ENCODE results near the gene NECAB2. TPM values are rescaled to one million over a fixed set of nuclear protein-coding genes. Genes with fewer than 3 reads are reported as not detected.

NECAB2 gene
- total RNA-seq, 1 donor from 2014 or later = 0.32 TPM

- Histone ChIP-seq H3K4me1 (ENCODE audit: insufficient read depth, low read length) (no peaks in the 10 kb centered on the region), H2AFZ (ENCODE audit: low read depth, low read length) (no peak overlapping the region), H3K79me2 (ENCODE audit: insufficient read depth, low read length) (no peaks in the 10 kb centered on the region), H3K9ac (ENCODE audit: low read length) (no peak overlapping the region), H3K4me2 (ENCODE audit: low read length) (no peak overlapping the region), H3K4me3 (ENCODE audit: insufficient read depth, low read depth, low read length) (no peak overlapping the region), H3K36me3 (ENCODE audit: insufficient read depth, low read length) (no peaks in the 10 kb centered on the region), H4K20me1 (ENCODE audit: insufficient read depth, low read length) (no peaks in the 10 kb centered on the region), H3K27me3 (ENCODE audit: insufficient read depth, low read length) (peaks cover 17% of the 10 kb centered on the region), H3K9me3 (ENCODE audit: insufficient read depth, low read depth, low read length) (no peaks in the 10 kb centered on the region), H3K27ac (ENCODE audit: low read depth, low read length) (no peak overlapping the region)
- DNase-seq (ENCODE audit: low read depth) = no peak
- FAIRE-seq = no peak
- Mint-ChIP-seq H3K4me3 (ENCODE audit: unreplicated experiment) (no peak overlapping the region), H3K36me3 (ENCODE audit: low read depth, unreplicated experiment) (peaks cover 4% of the 10 kb centered on the region), H3K9me3 (ENCODE audit: unreplicated experiment) (peaks cover 3% of the 10 kb centered on the region), H3K27ac (ENCODE audit: unreplicated experiment) (no peak overlapping the region), H3K27me3 (ENCODE audit: low read depth, unreplicated experiment) (peaks cover 51% of the 10 kb centered on the region), H3K4me1 (ENCODE audit: low read depth, unreplicated experiment) (no peaks in the 10 kb centered on the region)
- no peak for TF ChIP-seq EZH2 (IDR thresholded peaks at IDR 0.05; ENCODE audit: insufficient read depth, low read length)
- no peak for TF ChIP-seq CTCF (IDR thresholded peaks at IDR 0.05; ENCODE audit: insufficient read depth, low read depth, low read length)
These were observed 39.9 kb downstream of the NECAB2 start for GRCh38 chr16:84007965-84008364.

GRCh38 chr16:84009282-84009681 lies 41.2 kb downstream of the NECAB2 start:
- H3K4me3 Mint-ChIP-seq (ENCODE audit: unreplicated experiment) = no peak overlapping the region
- peaks cover 14% of the 10 kb centered on the region for H3K27me3 ChIP-seq (ENCODE audit: insufficient read depth, low read length)
- H3K36me3 ChIP-seq (ENCODE audit: insufficient read depth, low read length) = no peaks in the 10 kb centered on the region
- H3K4me1 ChIP-seq (ENCODE audit: insufficient read depth, low read length) = no peaks in the 10 kb centered on the region
- H3K27me3 Mint-ChIP-seq (ENCODE audit: low read depth, unreplicated experiment) = peaks cover 43% of the 10 kb centered on the region
- H3K9me3 Mint-ChIP-seq (ENCODE audit: unreplicated experiment) = peaks cover 3% of the 10 kb centered on the region
- no peak overlapping the region for H3K9ac ChIP-seq (ENCODE audit: low read length)
- no peak for TF ChIP-seq CTCF (IDR thresholded peaks at IDR 0.05; ENCODE audit: insufficient read depth, low read depth, low read length)
- TF ChIP-seq EZH2 (IDR thresholded peaks at IDR 0.05; ENCODE audit: insufficient read depth, low read length) = no peak
- no peak overlapping the region for H3K27ac Mint-ChIP-seq (ENCODE audit: unreplicated experiment)
- DNase-seq (ENCODE audit: low read depth) (no peak), FAIRE-seq (no peak)
- no peaks in the 10 kb centered on the region for H3K9me3 ChIP-seq (ENCODE audit: insufficient read depth, low read depth, low read length)
- no peak overlapping the region for H3K27ac ChIP-seq (ENCODE audit: low read depth, low read length)
- no peak overlapping the region for H3K4me3 ChIP-seq (ENCODE audit: insufficient read depth, low read depth, low read length)
- H3K36me3 Mint-ChIP-seq (ENCODE audit: low read depth, unreplicated experiment) = peaks cover 3% of the 10 kb centered on the region
- H3K4me1 Mint-ChIP-seq (ENCODE audit: low read depth, unreplicated experiment) = no peaks in the 10 kb centered on the region
- H3K4me2 ChIP-seq (ENCODE audit: low read length) = no peak overlapping the region
- H3K79me2 ChIP-seq (ENCODE audit: insufficient read depth, low read length) = no peaks in the 10 kb centered on the region
- H2AFZ ChIP-seq (ENCODE audit: low read depth, low read length) = no peak overlapping the region
- H4K20me1 ChIP-seq (ENCODE audit: insufficient read depth, low read length) = no peaks in the 10 kb centered on the region

GRCh38 chr16:84013787-84014569 lies 45.9 kb downstream of the NECAB2 start:
- DNase-seq (ENCODE audit: low read depth) = no peak
- TF ChIP-seq EZH2 (IDR thresholded peaks at IDR 0.05; ENCODE audit: insufficient read depth, low read length) (no peak), CTCF (IDR thresholded peaks at IDR 0.05; ENCODE audit: insufficient read depth, low read depth, low read length) (no peak)
- no peak overlapping the region for H3K27ac Mint-ChIP-seq (ENCODE audit: unreplicated experiment)

More at GRCh38 chr16:84013787-84014569, 45.9 kb downstream of the NECAB2 start:
- no peak for FAIRE-seq
- Histone ChIP-seq H3K4me1 (ENCODE audit: insufficient read depth, low read length) (no peaks in the 10 kb centered on the region), H3K27me3 (ENCODE audit: insufficient read depth, low read length) (no peaks in the 10 kb centered on the region), H4K20me1 (ENCODE audit: insufficient read depth, low read length) (no peaks in the 10 kb centered on the region), H3K27ac (ENCODE audit: low read depth, low read length) (no peak overlapping the region), H3K4me3 (ENCODE audit: insufficient read depth, low read depth, low read length) (no peak overlapping the region), H3K9me3 (ENCODE audit: insufficient read depth, low read depth, low read length) (no peaks in the 10 kb centered on the region), H3K79me2 (ENCODE audit: insufficient read depth, low read length) (no peaks in the 10 kb centered on the region), H3K9ac (ENCODE audit: low read length) (no peak overlapping the region), H3K36me3 (ENCODE audit: insufficient read depth, low read length) (no peaks in the 10 kb centered on the region), H3K4me2 (ENCODE audit: low read length) (no peak overlapping the region), H2AFZ (ENCODE audit: low read depth, low read length) (no peak overlapping the region)
- Mint-ChIP-seq H3K4me3 (ENCODE audit: unreplicated experiment) (no peak overlapping the region), H3K4me1 (ENCODE audit: low read depth, unreplicated experiment) (no peaks in the 10 kb centered on the region), H3K27me3 (ENCODE audit: low read depth, unreplicated experiment) (peaks cover 44% of the 10 kb centered on the region), H3K9me3 (ENCODE audit: unreplicated experiment) (peaks cover 7% of the 10 kb centered on the region), H3K36me3 (ENCODE audit: low read depth, unreplicated experiment) (peaks cover 3% of the 10 kb centered on the region)
